ENCODE data around the gene LMNA. TPM values are rescaled to one million over a fixed set of nuclear protein-coding genes. Genes with fewer than 3 reads are reported as not detected.

The LMNA gene
- polyA plus RNA-seq, 1 of the 3 experiments (the other 2 are of a cell fraction) = 983 TPM

DNA sequence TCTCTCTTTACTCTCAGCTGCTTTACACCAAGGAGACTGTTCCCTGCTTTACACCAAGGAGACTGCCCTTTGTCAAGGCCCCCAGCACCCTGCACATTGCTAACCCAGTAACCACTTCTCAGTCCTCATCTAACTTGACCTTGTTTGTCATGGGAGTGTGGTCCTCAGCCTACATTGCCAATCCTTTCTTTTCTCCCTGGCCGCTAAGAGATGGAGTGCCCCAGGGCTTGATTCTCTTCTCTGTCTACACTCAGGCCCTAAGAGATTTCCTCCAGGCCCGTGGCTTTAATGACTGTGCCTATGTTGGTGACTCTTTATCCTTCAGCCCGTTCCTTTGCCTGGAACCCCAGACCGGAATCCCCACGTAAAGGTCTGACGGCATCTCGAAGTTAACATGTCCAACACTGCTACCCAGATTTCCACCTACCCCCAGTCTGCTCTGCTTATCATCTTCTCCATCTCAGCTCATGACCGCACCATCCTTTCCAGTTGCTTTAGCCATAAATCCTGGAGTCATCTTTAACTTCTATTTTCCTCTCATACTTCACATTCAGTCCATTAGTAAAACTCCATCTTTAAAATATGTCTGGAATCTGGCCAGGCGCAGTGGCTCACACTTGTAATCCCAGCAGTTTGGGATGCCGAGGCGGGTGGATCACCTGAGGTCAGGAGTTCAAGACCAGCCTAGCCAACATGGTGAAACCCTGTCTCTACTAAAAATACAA is 29.4 kb downstream of the LMNA start (continued):
- TF ChIP-seq SIN3A (IDR thresholded peaks at IDR 0.05; ENCODE audit: borderline replicate concordance, low read depth, low read length) (no peak), GATA2 (CRISPR knock-in tag; IDR thresholded peaks at IDR 0.05) (no peak), FOXJ3 (CRISPR knock-in tag; IDR thresholded peaks at IDR 0.05) (no peak), EZH2phosphoT487 (IDR thresholded peaks at IDR 0.05; ENCODE audit: borderline replicate concordance, low read depth) (no peak), TEAD4 (IDR thresholded peaks at IDR 0.05; ENCODE audit: borderline replicate concordance, insufficient read depth) (peak; percentile 78), FOXM1 (IDR thresholded peaks at IDR 0.05; ENCODE audit: low read depth) (no peak), RAD21 (IDR thresholded peaks at IDR 0.05; ENCODE audit: low read length) (no peak), ELF1 (IDR thresholded peaks at IDR 0.05) (no peak)
- TF ChIP-seq, protein P1, sequence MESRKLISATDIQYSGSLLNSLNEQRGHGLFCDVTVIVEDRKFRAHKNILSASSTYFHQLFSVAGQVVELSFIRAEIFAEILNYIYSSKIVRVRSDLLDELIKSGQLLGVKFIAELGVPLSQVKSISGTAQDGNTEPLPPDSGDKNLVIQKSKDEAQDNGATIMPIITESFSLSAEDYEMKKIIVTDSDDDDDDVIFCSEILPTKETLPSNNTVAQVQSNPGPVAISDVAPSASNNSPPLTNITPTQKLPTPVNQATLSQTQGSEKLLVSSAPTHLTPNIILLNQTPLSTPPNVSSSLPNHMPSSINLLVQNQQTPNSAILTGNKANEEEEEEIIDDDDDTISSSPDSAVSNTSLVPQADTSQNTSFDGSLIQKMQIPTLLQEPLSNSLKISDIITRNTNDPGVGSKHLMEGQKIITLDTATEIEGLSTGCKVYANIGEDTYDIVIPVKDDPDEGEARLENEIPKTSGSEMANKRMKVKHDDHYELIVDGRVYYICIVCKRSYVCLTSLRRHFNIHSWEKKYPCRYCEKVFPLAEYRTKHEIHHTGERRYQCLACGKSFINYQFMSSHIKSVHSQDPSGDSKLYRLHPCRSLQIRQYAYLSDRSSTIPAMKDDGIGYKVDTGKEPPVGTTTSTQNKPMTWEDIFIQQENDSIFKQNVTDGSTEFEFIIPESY (IDR thresholded peaks at IDR 0.05; ENCODE audit: borderline replicate concordance, low read depth) = no peak; the same call in 1 of the 2 replicates

DNA sequence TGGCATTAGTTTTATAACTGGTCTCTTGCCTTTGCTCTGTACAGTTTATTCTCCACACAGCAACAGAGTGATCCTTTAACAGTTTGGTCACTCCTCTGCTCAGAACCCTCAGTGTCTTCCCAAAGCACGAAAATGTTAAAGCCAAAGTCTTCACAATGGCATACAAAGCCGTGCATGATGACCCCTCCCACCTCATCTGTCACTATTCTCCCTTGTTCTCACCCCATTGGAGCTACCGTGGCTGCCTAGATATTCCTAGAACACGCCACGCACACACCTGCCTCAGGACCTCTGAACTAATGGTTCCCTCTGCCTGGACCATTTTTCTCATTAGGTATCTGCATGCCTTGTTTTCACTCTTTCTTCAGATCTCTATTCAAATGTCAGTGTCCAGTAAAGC is 30.2 kb downstream of the LMNA start:
- Histone ChIP-seq H3K36me3 (replicated peaks in 1 of 2; ENCODE audit: control insufficient read depth in 1 of 2, insufficient read depth in 2 of 2, low read length in 1 of 2) (peaks cover 13 to 14% of the 10 kb centered on the region in 2 experiments), H3K4me2 (no peak overlapping the region), H4K20me1 (ENCODE audit: insufficient read depth) (peaks cover 40% of the 10 kb centered on the region), H3K9me3 (no peaks in the 10 kb centered on the region), H3K79me2 (ENCODE audit: insufficient read depth) (no peaks in the 10 kb centered on the region), H3K9me2 (no peaks in the 10 kb centered on the region), H3K4me3 (ENCODE audit: low read depth in 2 of 2, low read length in 1 of 2) (no peak overlapping the region), H3K4me1 (ENCODE audit: control insufficient read depth in 1 of 2, insufficient read depth in 2 of 2, low read depth in 1 of 2, low read length in 1 of 2) (peaks cover 12 to 15% of the 10 kb centered on the region in 2 experiments), H3K27ac (ENCODE audit: low read depth in 2 of 2, low read length in 1 of 2) (peak overlapping the region in 1 of 2 experiments; percentile 51; a peak in 1 of 4 replicates), H3F3A (replicated peaks; ENCODE audit: insufficient read depth) (peaks cover 72% of the 10 kb centered on the region), H3K9ac (no peak overlapping the region), H3K27me3 (ENCODE audit: insufficient read depth) (no peaks in the 10 kb centered on the region), H2AFZ (ENCODE audit: low read depth) (no peak overlapping the region)
- TF ChIP-seq FOXM1 (IDR thresholded peaks at IDR 0.05; ENCODE audit: low read depth) = no peak
- no peak for DNase-seq
- ChIA-PET CTCF (interaction anchor here (1.0 to 40.5 kb wide), 11 partner anchors 10 to 175 kb away, joined by 3 to 1559 read pairs (median 5); partner anchors contain the start of gene MEX3A), POLR2A (no interaction called here)
- WGBS (ENCODE audit: low lambda C conversion rate) = 89% methylated on average over 5 of the region's 5 CpGs

DNA sequence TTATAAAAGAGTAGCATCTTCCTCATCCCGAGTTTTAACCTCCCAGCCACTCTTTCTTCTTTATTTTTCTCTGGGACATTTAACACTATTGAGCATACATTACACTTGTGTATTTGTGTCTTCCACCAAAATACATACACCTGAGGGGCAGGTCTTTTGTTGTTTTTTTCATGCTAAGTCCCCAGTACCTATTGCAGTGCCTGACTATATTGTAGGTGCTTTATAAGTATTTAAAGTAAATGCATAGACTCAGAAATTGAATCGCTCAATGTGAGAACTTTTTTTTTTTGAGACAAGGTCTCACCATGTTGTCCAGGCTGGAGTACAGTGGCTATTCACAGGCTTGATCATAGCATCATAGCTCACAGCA is 31.1 kb downstream of the LMNA start:
- WGBS (ENCODE audit: low lambda C conversion rate) = 64% methylated on average over 2 of the region's 2 CpGs
- H3K27ac ChIP-seq (ENCODE audit: low read depth in 2 of 2, low read length in 1 of 2) = peak overlapping the region in 1 of 2 experiments; percentile 51; a peak in 2 of 4 replicates
- H3K4me1 ChIP-seq (ENCODE audit: control insufficient read depth in 1 of 2, insufficient read depth in 2 of 2, low read depth in 1 of 2, low read length in 1 of 2) = peaks cover 12 to 15% of the 10 kb centered on the region in 2 experiments
- peak overlapping the region; percentile 61; the same call in 1 of the 2 replicates for H3K4me2 ChIP-seq
- DNase-seq = no peak
- peaks cover 33% of the 10 kb centered on the region for H4K20me1 ChIP-seq (ENCODE audit: insufficient read depth)
- peaks cover 5 to 9% of the 10 kb centered on the region in 2 experiments for H3K36me3 ChIP-seq (replicated peaks in 1 of 2; ENCODE audit: control insufficient read depth in 1 of 2, insufficient read depth in 2 of 2, low read length in 1 of 2)
- H3K9me3 ChIP-seq = no peaks in the 10 kb centered on the region
- H3K27me3 ChIP-seq (ENCODE audit: insufficient read depth) = no peaks in the 10 kb centered on the region
- H3F3A ChIP-seq (replicated peaks; ENCODE audit: insufficient read depth) = peaks cover 63% of the 10 kb centered on the region
- no peak for TF ChIP-seq SIN3A (IDR thresholded peaks at IDR 0.05; ENCODE audit: borderline replicate concordance, low read depth, low read length)
- TF ChIP-seq FOXM1 (IDR thresholded peaks at IDR 0.05; ENCODE audit: low read depth) = no peak
- TF ChIP-seq RCOR1 (IDR thresholded peaks at IDR 0.05; ENCODE audit: low read length) = no peak
- TF ChIP-seq, protein P2, sequence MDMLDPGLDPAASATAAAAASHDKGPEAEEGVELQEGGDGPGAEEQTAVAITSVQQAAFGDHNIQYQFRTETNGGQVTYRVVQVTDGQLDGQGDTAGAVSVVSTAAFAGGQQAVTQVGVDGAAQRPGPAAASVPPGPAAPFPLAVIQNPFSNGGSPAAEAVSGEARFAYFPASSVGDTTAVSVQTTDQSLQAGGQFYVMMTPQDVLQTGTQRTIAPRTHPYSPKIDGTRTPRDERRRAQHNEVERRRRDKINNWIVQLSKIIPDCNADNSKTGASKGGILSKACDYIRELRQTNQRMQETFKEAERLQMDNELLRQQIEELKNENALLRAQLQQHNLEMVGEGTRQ (IDR thresholded peaks at IDR 0.05; ENCODE audit: borderline replicate concordance, low read depth, low read length) = no peak
- TF ChIP-seq CHD2 (IDR thresholded peaks at IDR 0.05; ENCODE audit: low read length, partially characterized antibody) = no peak
- TF ChIP-seq, protein P3, sequence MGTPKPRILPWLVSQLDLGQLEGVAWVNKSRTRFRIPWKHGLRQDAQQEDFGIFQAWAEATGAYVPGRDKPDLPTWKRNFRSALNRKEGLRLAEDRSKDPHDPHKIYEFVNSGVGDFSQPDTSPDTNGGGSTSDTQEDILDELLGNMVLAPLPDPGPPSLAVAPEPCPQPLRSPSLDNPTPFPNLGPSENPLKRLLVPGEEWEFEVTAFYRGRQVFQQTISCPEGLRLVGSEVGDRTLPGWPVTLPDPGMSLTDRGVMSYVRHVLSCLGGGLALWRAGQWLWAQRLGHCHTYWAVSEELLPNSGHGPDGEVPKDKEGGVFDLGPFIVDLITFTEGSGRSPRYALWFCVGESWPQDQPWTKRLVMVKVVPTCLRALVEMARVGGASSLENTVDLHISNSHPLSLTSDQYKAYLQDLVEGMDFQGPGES (IDR thresholded peaks at IDR 0.05; ENCODE audit: low read depth, low read length) = no peak
- no peak for TF ChIP-seq TAF1 (IDR thresholded peaks at IDR 0.05; ENCODE audit: borderline replicate concordance, low read depth, low read length)
- TF ChIP-seq, protein P4, sequence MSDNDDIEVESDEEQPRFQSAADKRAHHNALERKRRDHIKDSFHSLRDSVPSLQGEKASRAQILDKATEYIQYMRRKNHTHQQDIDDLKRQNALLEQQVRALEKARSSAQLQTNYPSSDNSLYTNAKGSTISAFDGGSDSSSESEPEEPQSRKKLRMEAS (IDR thresholded peaks at IDR 0.05; ENCODE audit: low read depth) = no peak
- TF ChIP-seq, protein P5, sequence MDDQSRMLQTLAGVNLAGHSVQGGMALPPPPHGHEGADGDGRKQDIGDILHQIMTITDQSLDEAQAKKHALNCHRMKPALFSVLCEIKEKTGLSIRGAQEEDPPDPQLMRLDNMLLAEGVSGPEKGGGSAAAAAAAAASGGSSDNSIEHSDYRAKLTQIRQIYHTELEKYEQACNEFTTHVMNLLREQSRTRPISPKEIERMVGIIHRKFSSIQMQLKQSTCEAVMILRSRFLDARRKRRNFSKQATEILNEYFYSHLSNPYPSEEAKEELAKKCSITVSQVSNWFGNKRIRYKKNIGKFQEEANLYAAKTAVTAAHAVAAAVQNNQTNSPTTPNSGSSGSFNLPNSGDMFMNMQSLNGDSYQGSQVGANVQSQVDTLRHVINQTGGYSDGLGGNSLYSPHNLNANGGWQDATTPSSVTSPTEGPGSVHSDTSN (IDR thresholded peaks at IDR 0.05) = no peak
- no peak for TF ChIP-seq RAD21 (IDR thresholded peaks at IDR 0.05; ENCODE audit: low read length)
- TF ChIP-seq SMC3 (IDR thresholded peaks at IDR 0.05; ENCODE audit: low read depth, low read length) = no peak
- TF ChIP-seq POLR2AphosphoS5 (IDR thresholded peaks at IDR 0.05; ENCODE audit: low read depth, low read length) = no peak
- POLR2A ChIA-PET = no interaction called here
- CTCF ChIA-PET = interaction anchor here (0.6 to 40.5 kb wide), 27 partner anchors 9 to 180 kb away, joined by 3 to 1559 read pairs (median 4); partner anchors contain the start of genes MEX3A, SLC25A44 and SMG5
- H3K79me2 ChIP-seq (ENCODE audit: insufficient read depth) = no peaks in the 10 kb centered on the region
- no peaks in the 10 kb centered on the region for H3K9me2 ChIP-seq
- H2AFZ ChIP-seq (ENCODE audit: low read depth) = no peak overlapping the region
- H3K9ac ChIP-seq = no peak overlapping the region
- no peak overlapping the region for H3K4me3 ChIP-seq (ENCODE audit: low read depth in 2 of 2, low read length in 1 of 2)

Data from SK-N-SH (cell line).